HG02610 (cell line): ENCODE results near the gene PGAM2.
"Not testable (repeated sequence)": the region's sequence is repeated elsewhere in the genome, so short reads cannot be mapped to it uniquely, and the experiment has no call there.

Experiments
- ATAC-seq: cut with Tn5 transposase; IDR thresholded peaks from one replicate; pipeline ENCODE4 v1.9.1; 2021; ENCODE audit warnings: mild to moderate bottlenecking, moderate library complexity; ENCODE audit not compliant: unreplicated experiment

Gene PGAM2

GRCh38 chr7:44052771-44053365 is 12.5 kb downstream of the PGAM2 start:
- ATAC-seq, result no peak

- no peak for ATAC-seq
Measured at GRCh38 chr7:44051611-44052220, 13.7 kb downstream of the PGAM2 start.

- no peak for ATAC-seq
Measured at GRCh38 chr7:44050915-44051560, 14.3 kb downstream of the PGAM2 start.

DNA sequence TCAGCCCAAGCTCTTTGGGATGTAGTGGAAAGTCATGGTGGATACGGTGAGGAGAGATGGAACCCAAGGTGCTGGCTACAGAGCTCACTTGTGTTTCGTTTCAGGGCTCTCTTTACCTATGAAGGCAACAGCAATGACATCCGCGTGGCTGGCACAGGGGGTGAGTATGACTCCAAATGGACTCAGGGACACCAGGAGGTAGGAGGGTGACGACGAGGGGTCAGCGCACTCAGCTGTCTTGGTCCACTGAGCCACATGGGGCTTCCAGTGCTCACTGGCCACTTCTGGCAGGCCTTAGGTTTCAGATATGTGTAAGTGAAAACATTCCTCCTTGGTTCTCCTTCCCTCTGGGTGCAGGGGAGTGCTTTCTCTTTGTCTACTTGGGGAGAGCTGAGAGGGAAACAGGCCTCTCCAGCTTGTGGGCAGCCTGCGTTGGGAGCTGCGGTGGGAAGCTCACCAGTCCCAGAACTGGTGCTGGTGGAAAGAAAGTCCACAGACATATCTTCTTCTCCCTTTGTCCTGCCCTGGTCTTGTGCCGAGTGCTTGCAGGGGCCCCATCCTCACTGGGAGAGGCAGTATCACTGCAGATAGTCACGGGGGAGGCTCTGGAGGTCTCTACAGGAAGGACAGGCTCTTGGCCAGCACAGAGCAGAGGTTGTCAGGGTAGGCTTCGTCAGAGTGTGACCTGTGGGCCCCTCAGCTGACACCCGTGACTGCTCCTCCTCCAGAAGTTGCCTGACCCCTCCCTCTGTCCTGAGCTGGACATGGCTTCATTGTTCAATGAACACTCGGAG is 15.0 kb downstream of the PGAM2 start:
- ATAC-seq, result no peak

GRCh38 chr7:44048031-44048795 is 17.2 kb downstream of the PGAM2 start:
- ATAC-seq, result no peak

DNA sequence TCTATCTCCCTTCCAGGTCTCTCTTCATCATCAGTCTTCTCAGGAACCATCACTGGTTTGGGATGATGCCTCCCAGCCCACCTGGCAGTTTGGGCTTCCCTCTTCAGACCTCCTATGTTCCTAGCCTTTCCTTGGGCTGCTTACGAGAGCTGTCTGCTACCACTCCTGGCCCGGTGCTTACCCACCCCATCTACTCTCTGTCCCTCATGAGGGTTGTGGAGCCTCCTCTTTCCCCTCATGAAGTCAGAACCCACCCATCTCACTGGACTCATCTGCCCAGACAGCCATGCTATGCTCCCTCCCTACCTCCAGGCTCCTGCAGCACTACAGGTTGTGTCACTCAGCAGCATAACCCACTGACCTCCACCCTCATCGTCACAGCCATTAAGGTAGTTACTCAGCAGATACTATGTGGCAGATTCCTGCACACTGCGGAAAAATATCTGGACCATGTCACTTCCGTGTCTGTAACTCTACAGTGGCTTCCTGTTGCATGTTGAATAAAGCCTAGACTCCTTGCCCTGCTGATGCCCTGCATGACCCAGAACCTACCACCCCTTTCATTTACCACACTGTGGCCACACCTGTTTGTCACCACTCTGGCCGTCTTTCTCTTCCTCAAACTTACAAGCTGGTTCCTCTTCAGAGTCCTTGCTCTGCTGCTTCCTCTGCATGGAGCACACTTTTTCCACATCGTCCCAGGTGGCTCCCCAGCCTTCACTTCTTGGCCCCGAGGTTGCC is 18.9 kb downstream of the PGAM2 start:
- ATAC-seq, result peak; percentile 52

GRCh38 chr7:44045226-44046014 is 19.9 kb downstream of the PGAM2 start:
- ATAC-seq, result no peak

GRCh38 chr7:44044315-44045225 is 20.8 kb downstream of the PGAM2 start, which contains the start of gene DBNL:
Gene DBNL (plus strand): TSS chr7:44044702. CDS start chr7:44044738, 36 bp downstream.
- peak; percentile 76 for ATAC-seq

GRCh38 chr7:44043902-44044301 is 21.5 kb downstream of the PGAM2 start:
- ATAC-seq, result no peak

- no peak for ATAC-seq
Measured at GRCh38 chr7:44042221-44042620, 23.1 kb downstream of the PGAM2 start.

- ATAC-seq, result peak; percentile 44
Measured at GRCh38 chr7:44040493-44040891, 24.9 kb downstream of the PGAM2 start.

DNA sequence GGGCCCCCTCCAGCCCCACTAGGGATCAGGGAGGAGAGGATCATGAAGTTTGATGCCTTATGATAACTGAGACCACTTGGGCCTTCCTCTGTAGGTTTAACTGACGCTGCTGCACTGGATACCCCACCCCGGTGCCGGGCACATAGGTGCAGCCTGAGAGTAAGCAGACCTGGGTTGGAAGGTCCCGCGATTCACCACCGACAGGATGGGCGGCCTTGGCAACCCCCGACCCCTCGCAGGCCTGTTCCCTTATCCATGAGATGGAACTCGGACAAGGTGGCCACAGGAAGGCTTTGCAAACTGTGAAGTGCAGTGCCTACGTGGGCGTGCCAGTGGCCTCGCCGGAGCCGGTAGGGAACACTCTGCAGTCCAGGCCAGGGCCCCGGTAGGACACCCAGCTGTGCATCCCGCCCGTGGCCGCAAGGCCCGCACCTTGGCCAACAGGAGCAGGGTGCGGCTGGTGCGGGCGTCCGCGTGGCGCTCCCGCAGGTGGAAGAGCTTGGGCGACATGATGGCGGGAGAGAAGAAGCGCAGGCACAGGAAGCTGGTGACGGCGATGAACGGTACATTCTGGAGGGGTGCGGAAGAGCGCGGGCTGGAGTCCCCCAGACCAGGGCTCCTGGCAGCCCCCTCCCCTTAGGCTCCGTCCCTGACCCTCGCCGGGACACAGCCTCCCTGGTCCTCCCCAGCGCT is 25.4 kb downstream of the PGAM2 start:
- ATAC-seq, result peak; percentile 12

DNA sequence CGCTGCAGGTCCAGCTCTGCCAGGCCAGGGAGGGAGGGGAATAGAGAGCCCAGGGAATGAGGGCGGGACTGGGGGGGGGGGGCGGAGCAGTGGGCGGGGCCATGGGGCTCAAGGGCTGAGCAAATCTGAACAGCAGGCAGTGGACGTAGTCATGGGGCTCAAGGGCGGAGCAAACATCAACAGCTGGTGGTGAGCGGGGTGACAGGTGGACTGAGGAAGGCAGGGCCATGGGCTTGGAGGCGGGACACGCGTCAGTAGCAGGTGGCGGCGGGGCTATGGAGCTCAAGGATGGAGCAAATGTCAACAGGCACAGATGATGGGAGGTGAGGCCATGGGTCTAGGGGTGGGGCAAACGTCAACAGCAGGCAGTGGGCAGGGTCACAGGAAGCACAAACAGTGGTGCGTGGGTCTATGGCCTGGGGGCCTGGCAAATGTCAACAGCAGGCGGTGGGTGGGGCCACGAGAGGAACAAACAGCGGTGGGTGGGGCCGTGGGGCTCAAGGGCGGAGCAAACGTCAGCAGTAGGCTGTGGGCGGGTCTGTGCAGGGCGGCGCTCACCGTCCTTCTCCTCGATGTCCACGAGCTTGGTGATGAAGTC is 26.3 kb downstream of the PGAM2 start:
- peak; percentile 56 for ATAC-seq

DNA sequence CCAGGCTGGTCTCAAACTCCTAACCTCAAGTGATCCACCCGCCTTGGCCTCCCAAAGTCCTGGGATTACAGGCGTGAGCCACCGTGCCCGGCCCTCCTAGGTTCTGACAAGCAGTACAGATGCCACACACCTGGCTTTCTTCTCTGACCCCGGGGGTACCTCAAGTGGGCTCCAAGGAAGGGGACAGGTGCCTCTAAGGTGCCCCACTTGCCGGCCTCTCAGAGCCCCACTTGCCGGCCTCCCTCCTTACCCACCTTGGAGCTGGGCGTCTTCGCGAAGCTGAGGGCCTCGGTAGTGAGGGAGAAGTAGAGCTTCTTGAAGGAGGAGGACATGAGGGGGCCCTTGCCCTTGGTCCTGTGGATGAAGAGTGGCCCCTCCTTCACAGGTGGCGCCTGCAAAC is 26.8 kb downstream of the PGAM2 start:
- ATAC-seq, result not testable (repeated sequence)

DNA sequence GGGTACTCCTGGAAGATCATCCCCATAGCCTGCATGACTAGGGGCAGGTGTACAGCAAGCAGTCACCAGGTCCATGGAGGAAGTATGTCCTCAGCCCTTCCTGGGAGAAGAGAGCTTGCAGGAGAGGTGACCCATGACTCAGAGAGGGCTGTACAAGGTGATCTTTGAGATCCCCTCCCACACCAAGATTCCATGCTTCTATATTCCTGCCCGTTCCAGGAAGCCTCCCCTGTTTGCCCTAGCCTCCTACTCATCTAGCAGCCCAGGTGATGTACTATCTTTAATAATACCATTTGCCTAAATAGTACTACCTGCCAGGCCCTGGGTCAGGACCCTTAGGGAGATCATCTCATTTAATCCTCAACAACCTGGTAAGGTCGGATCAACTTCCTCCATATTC is 27.4 kb downstream of the PGAM2 start:
- ATAC-seq, result not testable (repeated sequence)

DNA sequence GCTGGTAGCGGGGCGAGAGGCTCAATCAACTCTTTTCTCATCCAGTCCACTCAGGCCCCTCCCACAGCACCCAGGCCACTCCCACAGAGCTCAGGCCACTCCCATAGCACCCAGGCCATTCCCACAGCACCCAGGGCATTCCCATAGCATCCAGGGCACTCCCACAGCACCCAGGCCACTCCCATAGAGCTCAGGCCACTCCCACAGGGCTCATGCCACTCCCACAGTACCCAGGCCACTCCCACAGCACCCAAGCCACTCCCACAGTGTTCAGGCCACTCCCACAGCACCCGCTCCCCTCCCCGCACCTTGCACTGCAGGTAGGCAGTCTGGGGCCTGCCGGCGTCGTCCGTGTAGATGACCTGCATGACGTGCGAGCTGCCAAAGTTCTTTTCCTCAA is 29.0 kb downstream of the PGAM2 start:
- ATAC-seq, result not testable (repeated sequence)
